C4-2B (cell line): ENCODE results near the gene FYCO1.

Experiments
- CTCF ChIP-seq: fragments of 450-650 bp; conservative IDR thresholded peaks from 2 replicates; pipeline ENCODE4 v1.5.1; 2017; ENCODE audit warnings: mild to moderate bottlenecking
- ZFX ChIP-seq: fragments of 450-650 bp; IDR thresholded peaks from 2 replicates; pipeline ENCODE4 v1.6.1; 2017

GRCh38 chr3:45987368-45988291 lies 8.0 kb downstream of the FYCO1 start:
- TF ChIP-seq CTCF (no peak), ZFX (no peak)
